ENCODE measurements around the gene DIAPH3. TPM values are rescaled to one million over a fixed set of nuclear protein-coding genes. Genes with fewer than 3 reads are reported as not detected.
"Not testable (repeated sequence)": the region's sequence is repeated elsewhere in the genome, so short reads cannot be mapped to it uniquely, and the experiment has no call there.

The DIAPH3 gene
- total RNA-seq, 5 donors from 2014 or later (not counting 1 experiment from before 2014, with no cell fraction given), result 0.14 to 0.45 (median 0.30) TPM

- H3K36me3 Mint-ChIP-seq; H3K4me3 ChIP-seq (ENCODE audit: control insufficient read depth in 1 of 2, extremely low read depth in 1 of 2, low read length in 1 of 2); H3K4me1 ChIP-seq (ENCODE audit: control insufficient read depth in 1 of 2, extremely low read depth in 1 of 2, insufficient read depth in 2 of 2, low read length in 2 of 2); H3K27ac Mint-ChIP-seq; DNase-seq; H3K36me3 ChIP-seq (ENCODE audit: control insufficient read depth in 2 of 2, extremely low read depth in 1 of 2, insufficient read depth in 1 of 2, low read length in 1 of 2); CTCF ChIA-PET; ATAC-seq (replicated peaks in 1 of 4); POLR2A ChIA-PET; H3K4me1 Mint-ChIP-seq; H3K4me3 Mint-ChIP-seq; H3K9me3 ChIP-seq; H3K9me3 Mint-ChIP-seq; H3K27me3 ChIP-seq (replicated peaks in 1 of 2; ENCODE audit: control insufficient read depth in 2 of 2, extremely low read depth in 1 of 2, insufficient read depth in 2 of 2, low read length in 1 of 2); H3K27ac ChIP-seq (ENCODE audit: low read length): not testable (repeated sequence)
- H3K27me3 Mint-ChIP-seq, result peaks cover 4 to 20% of the 10 kb centered on the region in 2 donors
- no CpG with 5 or more reads among the region's 2 CpGs for WGBS (ENCODE audit: insufficient coverage)
These were observed 32.2 kb upstream of the DIAPH3 start for GRCh38 chr13:60195893-60196292.

GRCh38 chr13:60182907-60183306, 19.2 kb upstream of the DIAPH3 start:
- Mint-ChIP-seq H3K36me3 (no peaks in the 10 kb centered on the region), H3K27ac (no peak overlapping the region), H3K4me1 (no peaks in the 10 kb centered on the region), H3K9me3 (no peaks in the 10 kb centered on the region), H3K27me3 (peaks cover 9 to 13% of the 10 kb centered on the region in 2 donors), H3K4me3 (no peak overlapping the region)
- ATAC-seq (replicated peaks in 1 of 4) (no peak), DNase-seq (no peak)
- H3K27me3 ChIP-seq (replicated peaks in 1 of 2; ENCODE audit: control insufficient read depth in 2 of 2, extremely low read depth in 1 of 2, insufficient read depth in 2 of 2, low read length in 1 of 2), result no peaks in the 10 kb centered on the region
- no peak overlapping the region for H3K27ac ChIP-seq (ENCODE audit: low read length)
- H3K36me3 ChIP-seq (ENCODE audit: control insufficient read depth in 2 of 2, extremely low read depth in 1 of 2, insufficient read depth in 1 of 2, low read length in 1 of 2), result no peaks in the 10 kb centered on the region
- H3K4me1 ChIP-seq (ENCODE audit: control insufficient read depth in 1 of 2, extremely low read depth in 1 of 2, insufficient read depth in 2 of 2, low read length in 2 of 2), result no peaks in the 10 kb centered on the region
- ChIA-PET POLR2A (no interaction called here), CTCF (no interaction called here)
- WGBS (ENCODE audit: insufficient coverage), result no CpG with 5 or more reads among the region's 1 CpG
- H3K9me3 ChIP-seq, result no peaks in the 10 kb centered on the region
- no peak overlapping the region for H3K4me3 ChIP-seq (ENCODE audit: control insufficient read depth in 1 of 2, extremely low read depth in 1 of 2, low read length in 1 of 2)

GRCh38 chr13:60178327-60178726, 14.6 kb upstream of the DIAPH3 start:
- no CpG with 5 or more reads among the region's 1 CpG for WGBS (ENCODE audit: insufficient coverage)
- Mint-ChIP-seq H3K4me3 (no peak overlapping the region), H3K4me1 (no peaks in the 10 kb centered on the region), H3K36me3 (no peaks in the 10 kb centered on the region), H3K9me3 (no peaks in the 10 kb centered on the region), H3K27ac (no peak overlapping the region), H3K27me3 (peaks cover 12 to 15% of the 10 kb centered on the region in 2 donors)
- Histone ChIP-seq H3K4me3 (ENCODE audit: control insufficient read depth in 1 of 2, extremely low read depth in 1 of 2, low read length in 1 of 2) (no peak overlapping the region), H3K36me3 (ENCODE audit: control insufficient read depth in 2 of 2, extremely low read depth in 1 of 2, insufficient read depth in 1 of 2, low read length in 1 of 2) (no peaks in the 10 kb centered on the region), H3K4me1 (ENCODE audit: control insufficient read depth in 1 of 2, extremely low read depth in 1 of 2, insufficient read depth in 2 of 2, low read length in 2 of 2) (no peaks in the 10 kb centered on the region), H3K27me3 (replicated peaks in 1 of 2; ENCODE audit: control insufficient read depth in 2 of 2, extremely low read depth in 1 of 2, insufficient read depth in 2 of 2, low read length in 1 of 2) (no peaks in the 10 kb centered on the region), H3K27ac (ENCODE audit: low read length) (no peak overlapping the region), H3K9me3 (no peaks in the 10 kb centered on the region)
- POLR2A ChIA-PET, result no interaction called here
- CTCF ChIA-PET, result no interaction called here
- ATAC-seq (replicated peaks in 1 of 4), result no peak
- DNase-seq, result no peak

- no peaks in the 10 kb centered on the region for H3K36me3 ChIP-seq (ENCODE audit: control insufficient read depth in 2 of 2, extremely low read depth in 1 of 2, insufficient read depth in 1 of 2, low read length in 1 of 2)
- no peak overlapping the region for H3K27ac ChIP-seq (ENCODE audit: low read length)
- WGBS (ENCODE audit: insufficient coverage), result 89% methylated on average over 3 of the region's 5 CpGs
- H3K27me3 Mint-ChIP-seq, result peaks cover 9 to 13% of the 10 kb centered on the region in 2 donors
- ChIA-PET CTCF (no interaction called here), POLR2A (no interaction called here)
- H3K4me3 Mint-ChIP-seq, result no peak overlapping the region
- no peak overlapping the region for H3K27ac Mint-ChIP-seq
- H3K4me3 ChIP-seq (ENCODE audit: control insufficient read depth in 1 of 2, extremely low read depth in 1 of 2, low read length in 1 of 2), result no peak overlapping the region
- no peaks in the 10 kb centered on the region for H3K4me1 Mint-ChIP-seq
- no peaks in the 10 kb centered on the region for H3K4me1 ChIP-seq (ENCODE audit: control insufficient read depth in 1 of 2, extremely low read depth in 1 of 2, insufficient read depth in 2 of 2, low read length in 2 of 2)
- H3K36me3 Mint-ChIP-seq, result no peaks in the 10 kb centered on the region
- H3K9me3 ChIP-seq, result no peaks in the 10 kb centered on the region
- no peak for DNase-seq
- no peak for ATAC-seq (replicated peaks in 1 of 4)
- H3K27me3 ChIP-seq (replicated peaks in 1 of 2; ENCODE audit: control insufficient read depth in 2 of 2, extremely low read depth in 1 of 2, insufficient read depth in 2 of 2, low read length in 1 of 2), result no peaks in the 10 kb centered on the region
- H3K9me3 Mint-ChIP-seq, result no peaks in the 10 kb centered on the region
These were observed 11.8 kb upstream of the DIAPH3 start for GRCh38 chr13:60175571-60175970.

GRCh38 chr13:60174113-60174512, 10.4 kb upstream of the DIAPH3 start:
- 79% methylated on average over 5 of the region's 5 CpGs for WGBS (ENCODE audit: insufficient coverage)
- POLR2A ChIA-PET, result no interaction called here

GRCh38 chr13:60172111-60172510, 8.4 kb upstream of the DIAPH3 start:
- no peaks in the 10 kb centered on the region for H3K27me3 ChIP-seq (replicated peaks in 1 of 2; ENCODE audit: control insufficient read depth in 2 of 2, extremely low read depth in 1 of 2, insufficient read depth in 2 of 2, low read length in 1 of 2)
- Mint-ChIP-seq H3K36me3 (peaks cover 3% of the 10 kb centered on the region), H3K27ac (no peak overlapping the region), H3K27me3 (peaks cover 9 to 16% of the 10 kb centered on the region in 2 donors), H3K4me3 (no peak overlapping the region), H3K9me3 (no peaks in the 10 kb centered on the region), H3K4me1 (no peaks in the 10 kb centered on the region)
- no peaks in the 10 kb centered on the region for H3K9me3 ChIP-seq
- ATAC-seq (replicated peaks in 1 of 4) (no peak), DNase-seq (no peak)
- no peaks in the 10 kb centered on the region for H3K4me1 ChIP-seq (ENCODE audit: control insufficient read depth in 1 of 2, extremely low read depth in 1 of 2, insufficient read depth in 2 of 2, low read length in 2 of 2)
- H3K27ac ChIP-seq (ENCODE audit: low read length), result no peak overlapping the region
- no peak overlapping the region for H3K4me3 ChIP-seq (ENCODE audit: control insufficient read depth in 1 of 2, extremely low read depth in 1 of 2, low read length in 1 of 2)
- no peaks in the 10 kb centered on the region for H3K36me3 ChIP-seq (ENCODE audit: control insufficient read depth in 2 of 2, extremely low read depth in 1 of 2, insufficient read depth in 1 of 2, low read length in 1 of 2)
- CTCF ChIA-PET, result no interaction called here
- POLR2A ChIA-PET, result no interaction called here
- WGBS (ENCODE audit: insufficient coverage), result no CpG with 5 or more reads among the region's 2 CpGs

More at GRCh38 chr13:60174113-60174512, 10.4 kb upstream of the DIAPH3 start:
- Histone ChIP-seq H3K36me3 (ENCODE audit: control insufficient read depth in 2 of 2, extremely low read depth in 1 of 2, insufficient read depth in 1 of 2, low read length in 1 of 2) (no peaks in the 10 kb centered on the region), H3K9me3 (no peaks in the 10 kb centered on the region), H3K27me3 (replicated peaks in 1 of 2; ENCODE audit: control insufficient read depth in 2 of 2, extremely low read depth in 1 of 2, insufficient read depth in 2 of 2, low read length in 1 of 2) (no peaks in the 10 kb centered on the region), H3K4me1 (ENCODE audit: control insufficient read depth in 1 of 2, extremely low read depth in 1 of 2, insufficient read depth in 2 of 2, low read length in 2 of 2) (no peaks in the 10 kb centered on the region), H3K27ac (ENCODE audit: low read length) (no peak overlapping the region), H3K4me3 (ENCODE audit: control insufficient read depth in 1 of 2, extremely low read depth in 1 of 2, low read length in 1 of 2) (no peak overlapping the region)
- H3K36me3 Mint-ChIP-seq, result no peaks in the 10 kb centered on the region
- peaks cover 9 to 16% of the 10 kb centered on the region in 2 donors for H3K27me3 Mint-ChIP-seq
- H3K9me3 Mint-ChIP-seq, result no peaks in the 10 kb centered on the region
- no peak for DNase-seq
- ATAC-seq (replicated peaks in 1 of 4), result no peak
- H3K4me1 Mint-ChIP-seq, result no peaks in the 10 kb centered on the region
- no peak overlapping the region for H3K4me3 Mint-ChIP-seq
- CTCF ChIA-PET, result no interaction called here
- no peak overlapping the region for H3K27ac Mint-ChIP-seq

- H3K27me3 Mint-ChIP-seq, result peaks cover 9 to 16% of the 10 kb centered on the region in 2 donors
- ATAC-seq (replicated peaks in 1 of 4) (no peak), DNase-seq (no peak)
- ChIA-PET POLR2A (no interaction called here), CTCF (no interaction called here)
- no peak overlapping the region for H3K4me3 Mint-ChIP-seq
- H3K4me1 Mint-ChIP-seq, result peaks cover 4 to 9% (median 6%) of the 10 kb centered on the region in 3 donors
- no peak overlapping the region for H3K27ac Mint-ChIP-seq
- Histone ChIP-seq H3K27ac (ENCODE audit: low read length) (no peak overlapping the region), H3K4me1 (ENCODE audit: control insufficient read depth in 1 of 2, extremely low read depth in 1 of 2, insufficient read depth in 2 of 2, low read length in 2 of 2) (no peaks in the 10 kb centered on the region), H3K27me3 (replicated peaks in 1 of 2; ENCODE audit: control insufficient read depth in 2 of 2, extremely low read depth in 1 of 2, insufficient read depth in 2 of 2, low read length in 1 of 2) (no peaks in the 10 kb centered on the region), H3K4me3 (ENCODE audit: control insufficient read depth in 1 of 2, extremely low read depth in 1 of 2, low read length in 1 of 2) (no peak overlapping the region), H3K9me3 (no peaks in the 10 kb centered on the region), H3K36me3 (ENCODE audit: control insufficient read depth in 2 of 2, extremely low read depth in 1 of 2, insufficient read depth in 1 of 2, low read length in 1 of 2) (no peaks in the 10 kb centered on the region)
- WGBS (ENCODE audit: insufficient coverage), result 86% methylated on average over 1 of the region's 3 CpGs
- H3K9me3 Mint-ChIP-seq, result no peaks in the 10 kb centered on the region
- peaks cover 3% of the 10 kb centered on the region for H3K36me3 Mint-ChIP-seq
These were observed 6.7 kb upstream of the DIAPH3 start for GRCh38 chr13:60170414-60170813.
